Daoy (cell line): ENCODE results near the gene MORF4L1. TPM values are rescaled to one million over a fixed set of nuclear protein-coding genes. Genes with fewer than 3 reads are reported as not detected.
"Not testable (repeated sequence)": the region's sequence is repeated elsewhere in the genome, so short reads cannot be mapped to it uniquely, and the experiment has no call there.

ENCODE experiments used
- DNase-seq: peaks from one replicate; pipeline ENCODE4 v3.0.0-alpha.2; 2015; ENCODE audit warnings: low read depth
- total RNA-seq: library from RNA; depleted of rRNA; stranded (reverse); fragments of >200 nt; shearing (Covaris generic); gene quantifications from 2 replicates; pipeline ENCODE4 v1.2.3, GENCODE V29; 2014; rRNA removed

MORF4L1 gene
- total RNA-seq, result 270 and 334 TPM in 2 replicates

GRCh38 chr15:78872155-78872971 is at the start of gene MORF4L1:
Gene MORF4L1 (plus strand): TSS chr15:78872890. CDS start chr15:78873018, 128 bp downstream.
- DNase-seq, result peak; percentile 98

DNA sequence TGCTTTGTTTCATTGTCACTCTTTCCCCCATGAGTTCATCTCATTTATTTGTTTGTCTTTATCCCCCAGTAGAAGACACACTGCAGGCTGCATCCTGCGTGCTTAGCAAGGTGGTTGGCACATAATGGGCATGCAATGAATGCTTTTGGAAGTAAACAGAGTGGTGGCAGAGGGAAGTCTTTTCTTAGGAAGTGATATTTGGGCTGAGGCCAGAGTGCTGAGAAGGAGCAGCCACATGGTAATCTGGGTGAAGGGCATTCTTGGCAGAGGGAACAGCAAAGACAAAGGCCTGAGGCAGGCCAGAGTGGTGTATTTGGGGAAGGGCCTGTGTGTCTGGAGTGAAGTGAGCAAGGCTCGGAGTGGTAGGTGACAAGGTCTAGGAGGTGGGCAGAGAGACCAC is 43.8 kb upstream of the MORF4L1 start:
- DNase-seq, result no peak

DNA sequence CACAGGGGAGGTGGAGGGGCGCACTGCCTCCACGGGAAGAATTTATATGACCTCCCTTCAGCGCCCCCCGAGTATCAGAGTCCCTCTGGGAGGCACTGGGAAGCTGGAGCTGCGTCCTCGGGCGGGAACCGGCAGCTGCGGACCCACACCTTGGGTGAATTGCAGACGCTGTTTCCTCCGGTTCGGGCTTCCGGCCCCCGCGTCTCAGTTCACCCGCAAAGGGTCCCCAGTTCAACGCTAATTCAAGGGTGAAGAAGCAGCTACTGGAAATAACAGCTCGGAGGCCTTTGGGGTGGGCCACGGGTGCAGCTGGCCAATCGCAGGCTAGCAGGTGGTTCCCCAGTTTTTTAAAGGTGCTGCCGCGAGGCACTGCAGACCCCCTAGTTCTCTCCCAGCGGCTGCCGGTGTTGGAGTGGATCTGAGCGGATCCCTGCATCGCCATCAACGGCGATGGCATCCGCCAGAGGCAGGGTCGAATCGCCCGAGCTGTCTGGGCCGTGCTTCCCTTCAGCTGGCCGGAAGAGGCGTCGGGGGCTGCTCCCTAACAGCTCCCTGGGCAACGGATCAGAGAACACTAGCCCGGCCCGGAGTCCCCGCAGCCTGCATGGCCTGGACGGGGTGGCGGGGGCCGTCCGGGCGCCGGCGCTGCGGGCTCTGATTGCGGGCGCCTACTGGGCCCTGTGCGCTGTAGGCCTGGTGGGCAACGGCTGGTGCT is 42.0 kb upstream of the MORF4L1 start:
- DNase-seq, result no peak

GRCh38 chr15:78831229-78832207 is 41.2 kb upstream of the MORF4L1 start:
- no peak for DNase-seq

- DNase-seq, result no peak
Observed at GRCh38 chr15:78836333-78836732, 36.4 kb upstream of the MORF4L1 start.

DNA sequence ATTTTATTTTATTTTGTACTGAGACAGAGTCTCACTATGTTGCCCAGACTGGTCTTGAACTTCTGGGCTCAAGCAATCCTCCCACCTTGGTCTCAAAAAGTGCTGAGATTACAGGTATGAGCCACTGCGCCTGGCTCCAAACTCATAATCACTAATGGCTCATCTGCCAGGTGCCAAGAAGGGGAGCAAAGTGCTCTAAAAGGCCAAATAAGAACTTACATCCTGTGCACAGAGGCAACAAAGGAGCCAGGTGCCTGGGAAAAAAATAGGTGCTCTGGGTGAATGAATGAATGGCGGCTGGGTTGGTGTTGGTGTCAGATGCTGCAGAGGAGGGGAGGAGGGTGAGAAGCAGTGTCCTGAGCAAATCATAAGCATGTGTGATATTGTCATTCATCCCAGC is 35.6 kb upstream of the MORF4L1 start:
- no peak for DNase-seq

- no peak for DNase-seq
Observed at GRCh38 chr15:78837543-78837942, 35.1 kb upstream of the MORF4L1 start.

GRCh38 chr15:78838489-78838888 is 34.2 kb upstream of the MORF4L1 start:
- DNase-seq, result no peak

DNA sequence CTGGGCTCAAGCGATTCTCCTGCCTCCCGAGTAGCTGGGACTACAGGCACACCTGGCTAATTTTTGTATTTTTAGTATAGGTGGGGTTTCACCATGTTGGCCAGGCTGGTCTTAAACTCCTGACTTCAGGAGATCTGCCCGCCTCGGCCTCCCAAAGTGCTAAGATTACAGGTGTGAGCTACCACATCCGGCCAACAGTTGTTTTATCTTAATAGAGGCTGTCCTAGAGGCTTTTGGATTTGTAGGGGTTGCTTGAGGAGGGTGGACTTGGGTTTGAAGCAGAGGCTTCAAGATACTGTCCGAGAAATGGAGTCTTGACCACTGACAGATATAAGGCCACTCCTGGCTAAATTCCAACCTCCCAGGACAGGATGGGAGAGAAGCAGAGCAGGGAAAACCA is 33.5 kb upstream of the MORF4L1 start:
- DNase-seq, result not testable (repeated sequence)

DNA sequence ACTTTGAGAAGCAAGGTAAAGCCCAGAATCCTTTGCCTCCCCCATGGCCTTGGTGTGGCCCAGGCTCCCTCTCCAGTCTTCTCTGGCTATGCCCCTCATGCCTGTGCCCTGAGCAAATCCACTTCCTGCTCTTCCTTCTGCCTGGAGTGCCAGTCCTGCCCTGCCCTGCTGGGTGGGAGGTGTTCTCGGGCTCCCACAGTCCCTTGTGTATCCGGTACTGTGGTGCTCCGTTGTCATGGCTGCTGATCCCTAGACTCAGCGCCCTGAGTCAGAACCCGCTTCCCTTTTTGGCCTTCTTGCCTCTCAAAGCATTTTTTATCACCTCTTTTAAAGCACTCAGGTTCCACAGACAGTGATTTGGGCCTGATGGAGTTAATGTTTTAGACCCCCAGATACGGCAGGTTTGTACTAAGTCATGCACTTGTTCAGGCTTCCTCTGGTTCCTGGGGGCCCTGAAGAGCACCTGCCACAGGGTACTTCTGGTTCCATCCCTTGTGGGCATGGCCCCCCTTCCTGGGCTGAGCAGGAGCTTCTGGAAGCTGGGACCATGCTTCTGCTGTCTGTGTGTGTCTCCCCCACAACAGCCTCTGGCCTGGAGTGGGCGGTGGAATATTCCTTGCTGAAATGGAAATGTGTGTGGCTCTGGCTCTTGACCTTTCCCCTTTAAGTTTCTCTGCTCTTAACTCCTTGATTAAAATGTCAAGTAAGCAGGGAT is 31.9 kb upstream of the MORF4L1 start:
- peak; percentile 81 for DNase-seq

GRCh38 chr15:78841376-78841706 is 31.3 kb upstream of the MORF4L1 start:
- no peak for DNase-seq

DNA sequence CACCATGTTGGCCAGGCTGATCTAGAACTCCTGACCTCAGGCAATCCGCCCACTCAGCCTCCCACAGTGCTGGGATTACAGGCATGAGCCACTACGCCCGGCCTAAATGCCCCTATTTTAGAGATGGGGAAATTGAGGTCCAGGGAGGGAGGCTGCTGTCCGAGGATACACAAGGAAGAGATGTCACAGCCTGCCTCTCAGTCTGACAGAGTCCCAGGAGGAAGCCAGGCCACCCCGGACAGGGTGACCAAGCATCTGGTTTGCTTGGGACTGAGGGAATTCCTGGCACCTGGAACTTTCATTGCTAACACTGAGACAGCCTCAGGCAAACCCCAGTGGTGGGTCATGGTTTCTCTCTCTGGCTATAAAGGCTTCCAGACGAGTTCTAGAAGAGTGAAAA is 30.8 kb upstream of the MORF4L1 start:
- DNase-seq, result no peak

- DNase-seq, result no peak
Observed at GRCh38 chr15:78842519-78842918, 30.2 kb upstream of the MORF4L1 start.

GRCh38 chr15:78846906-78847305 is 25.8 kb upstream of the MORF4L1 start:
- not testable (repeated sequence) for DNase-seq

- DNase-seq, result not testable (repeated sequence)
Observed at GRCh38 chr15:78847387-78847906, 25.2 kb upstream of the MORF4L1 start.

- DNase-seq, result no peak
Observed at GRCh38 chr15:78850352-78850751, 22.3 kb upstream of the MORF4L1 start.

DNA sequence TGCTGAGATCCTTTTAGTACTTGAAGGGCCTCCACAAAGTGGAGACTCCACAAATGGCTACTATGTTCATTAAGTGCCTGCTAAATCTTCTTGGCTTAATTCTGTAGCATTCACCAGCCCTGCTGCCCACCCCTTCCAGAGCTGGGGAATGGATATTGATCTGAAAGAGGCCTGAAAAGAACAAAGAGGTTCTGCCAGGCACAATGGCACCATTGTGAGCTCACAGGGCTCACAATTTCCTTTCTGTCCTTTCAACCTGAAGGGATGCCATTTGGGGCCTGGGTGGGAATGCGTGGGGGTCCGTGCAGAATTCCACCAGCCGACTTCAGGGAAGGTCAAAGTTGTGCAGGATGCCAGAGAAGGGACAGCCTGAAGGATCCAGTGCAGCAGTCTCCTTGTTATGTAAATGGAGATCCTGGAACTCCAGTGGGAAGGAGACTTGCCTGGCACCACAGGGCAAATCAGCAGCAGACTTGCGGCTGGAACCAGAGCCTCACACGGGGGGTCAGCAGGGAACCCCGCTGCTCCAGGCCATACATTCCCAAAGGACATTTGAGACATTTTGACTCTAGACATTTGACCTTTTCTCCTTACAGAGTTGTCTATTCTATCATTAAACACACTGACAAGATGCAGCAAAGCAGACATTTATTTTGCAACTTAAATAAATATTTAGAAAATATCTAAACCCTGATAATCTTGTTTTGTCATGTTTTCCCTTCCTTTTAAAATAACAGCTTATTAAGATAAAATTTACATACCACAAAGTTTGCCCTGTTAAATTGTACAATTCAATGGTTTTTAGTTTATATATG is 21.5 kb upstream of the MORF4L1 start:
- DNase-seq, result no peak

DNA sequence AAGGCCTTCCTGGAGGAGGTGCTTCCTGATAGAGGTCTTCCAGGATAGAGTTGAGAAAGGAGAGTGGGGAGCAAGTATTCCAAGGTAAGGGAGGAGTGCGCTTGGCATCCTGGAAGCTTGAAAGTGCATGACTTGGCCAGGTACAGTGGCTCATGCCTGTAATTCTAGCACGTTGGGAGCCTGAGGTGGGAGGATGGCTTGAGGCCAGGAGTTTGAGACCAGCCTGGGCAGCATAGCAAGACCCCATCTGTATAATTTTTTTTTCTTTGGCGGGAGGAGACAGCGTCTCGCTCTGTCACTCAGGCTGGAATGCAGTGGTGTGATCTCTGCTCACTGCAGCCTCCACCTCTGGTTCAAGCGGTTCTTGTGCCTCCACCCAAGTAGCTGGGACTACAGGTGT is 19.2 kb upstream of the MORF4L1 start:
- no peak for DNase-seq

GRCh38 chr15:78854833-78855372 is 17.8 kb upstream of the MORF4L1 start:
- no peak for DNase-seq

GRCh38 chr15:78855746-78856145 is 16.9 kb upstream of the MORF4L1 start:
- no peak for DNase-seq
